HUES64 (cell line): ENCODE results near the gene GPR21.

ENCODE experiments used
- H3K27ac ChIP-seq: 2 replicates; pipeline ENCODE4 v1.7.0; 2013; ENCODE audit warnings: low read depth, low read length, inconsistent platforms
- H3K27me3 ChIP-seq: 2 replicates; pipeline ENCODE4 v1.6.1; 2013; ENCODE audit warnings: mild to moderate bottlenecking, low read length; ENCODE audit not compliant: insufficient read depth
- H3K36me3 ChIP-seq: 2 replicates; pipeline ENCODE4 v1.6.1; 2013; ENCODE audit warnings: mild to moderate bottlenecking, low read length; ENCODE audit not compliant: insufficient read depth
- H3K4me1 ChIP-seq: 2 replicates; pipeline ENCODE4 v1.6.1; 2013; ENCODE audit warnings: mild to moderate bottlenecking, low read length, moderate library complexity; ENCODE audit not compliant: insufficient read depth
- H3K4me3 ChIP-seq: 2 replicates; pipeline ENCODE4 v1.5.1; 2013; ENCODE audit warnings: mild to moderate bottlenecking, low read length, moderate library complexity
- H3K9ac ChIP-seq: 2 replicates; pipeline ENCODE4 v1.6.1; 2013; ENCODE audit warnings: mild to moderate bottlenecking, low read depth, low read length
- H3K9me3 ChIP-seq: 2 replicates; pipeline ENCODE4 v1.6.1; 2013; ENCODE audit warnings: low read depth, low read length; ENCODE audit not compliant: insufficient read depth
- WGBS: fragments of 150-250, 120-280 bp; methylation state at CpG from one replicate; pipeline ENCODE4 v1.1.7; 2013; ENCODE audit warnings: missing lambda C conversion rate; 5-methylcytosine and 5-hydroxymethylcytosine counted together

GPR21 gene

DNA sequence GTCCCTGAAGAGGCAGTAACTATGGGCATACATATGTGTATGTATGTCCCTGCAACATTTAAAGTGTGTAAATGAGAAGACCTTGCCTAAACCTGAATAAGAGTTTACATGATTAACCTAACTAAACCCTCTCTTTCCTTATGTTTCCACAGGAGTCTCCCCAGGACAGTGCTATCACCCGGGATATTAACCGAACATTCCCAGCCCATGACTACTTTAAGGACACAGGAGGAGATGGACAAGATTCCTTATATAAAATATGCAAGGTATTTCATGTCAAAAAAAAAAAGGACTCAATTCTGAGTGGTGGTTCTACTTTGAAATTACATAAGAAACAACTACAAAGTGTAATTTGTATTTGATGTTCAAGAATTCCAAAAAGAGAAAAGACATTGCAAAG, 31.7 kb downstream of the GPR21 start:
- Histone ChIP-seq H3K27ac (no peak overlapping the region), H3K4me1 (peaks cover 8% of the 10 kb centered on the region), H3K27me3 (no peaks in the 10 kb centered on the region), H3K9me3 (no peaks in the 10 kb centered on the region), H3K9ac (no peak overlapping the region), H3K4me3 (no peak overlapping the region), H3K36me3 (peaks cover 55% of the 10 kb centered on the region)
- 95% methylated on average over 2 of the region's 2 CpGs for WGBS

DNA sequence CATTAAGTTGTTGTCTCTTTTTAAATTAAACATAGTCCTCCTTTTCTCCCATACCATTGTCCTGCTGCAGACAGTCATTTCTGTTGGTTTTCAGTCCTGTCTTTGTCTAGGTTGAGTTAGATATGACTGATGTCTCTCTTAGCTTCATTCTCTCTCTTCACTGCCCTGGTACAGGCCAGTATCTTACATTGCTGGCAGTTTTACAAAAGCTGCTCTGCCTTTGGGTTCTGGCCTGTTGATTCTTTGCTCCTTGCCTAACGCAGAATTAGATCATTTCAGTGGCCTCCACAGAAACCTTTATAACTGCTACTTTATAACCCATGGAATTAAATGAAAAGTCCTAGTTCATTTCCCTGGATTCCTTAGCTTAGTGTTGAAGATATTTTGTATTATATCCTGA, 33.7 kb downstream of the GPR21 start:
- H3K4me1 ChIP-seq: peaks cover 19% of the 10 kb centered on the region
- peaks cover 67% of the 10 kb centered on the region for H3K36me3 ChIP-seq
- no peaks in the 10 kb centered on the region for H3K27me3 ChIP-seq
- no peak overlapping the region for H3K4me3 ChIP-seq
- WGBS: 95% methylated on average over 1 of the region's 1 CpG
- no peak overlapping the region for H3K27ac ChIP-seq
- H3K9me3 ChIP-seq: no peaks in the 10 kb centered on the region
- no peak overlapping the region for H3K9ac ChIP-seq

DNA sequence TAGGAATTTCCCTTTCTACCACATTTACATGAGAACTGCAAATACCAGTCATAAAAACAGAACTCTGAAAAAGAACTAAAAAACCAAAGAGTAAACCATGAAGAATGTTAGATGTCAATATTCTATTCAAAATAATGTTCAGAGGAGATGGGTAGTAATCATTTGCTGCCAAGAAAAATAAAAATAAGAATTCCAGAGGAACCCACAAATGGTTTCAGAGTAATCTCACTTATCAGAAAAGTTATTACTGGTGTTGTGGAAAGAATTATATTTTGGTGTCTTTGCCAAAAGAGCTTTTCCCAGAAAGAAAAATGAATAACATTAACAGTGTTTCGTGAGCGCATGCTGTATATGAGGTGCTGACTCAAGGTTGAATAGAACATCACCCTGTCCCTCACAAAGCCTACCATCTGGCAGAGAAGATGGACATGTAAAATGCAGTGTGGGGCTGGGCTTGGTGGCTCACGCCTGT, 35.6 kb downstream of the GPR21 start:
- no peaks in the 10 kb centered on the region for H3K9me3 ChIP-seq
- 98% methylated on average over 3 of the region's 3 CpGs for WGBS
- H3K27ac ChIP-seq: no peak overlapping the region
- peaks cover 31% of the 10 kb centered on the region for H3K4me1 ChIP-seq
- H3K4me3 ChIP-seq: no peak overlapping the region
- H3K36me3 ChIP-seq: peaks cover 64% of the 10 kb centered on the region
- no peaks in the 10 kb centered on the region for H3K27me3 ChIP-seq
- no peak overlapping the region for H3K9ac ChIP-seq

DNA sequence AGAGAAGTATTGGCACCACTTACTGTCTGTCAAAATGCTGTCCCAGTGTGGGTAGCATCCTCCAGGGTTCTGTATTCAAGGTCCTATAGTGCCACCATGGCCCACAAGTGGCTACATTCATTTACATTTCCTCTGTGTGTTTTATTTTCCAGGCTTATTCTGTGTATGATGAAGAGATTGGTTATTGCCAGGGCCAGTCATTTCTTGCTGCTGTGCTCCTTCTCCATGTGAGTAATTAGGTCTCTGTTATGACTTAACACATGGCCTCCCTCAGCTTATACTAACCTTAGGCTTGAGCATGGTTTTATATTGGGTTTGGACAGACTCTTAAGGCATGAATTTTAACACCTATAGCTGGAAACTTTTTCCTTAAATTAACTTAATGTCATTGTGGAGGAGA, 36.7 kb downstream of the GPR21 start:
- Histone ChIP-seq H3K4me3 (no peak overlapping the region), H3K9ac (no peak overlapping the region), H3K4me1 (peaks cover 39% of the 10 kb centered on the region), H3K27me3 (no peaks in the 10 kb centered on the region), H3K27ac (no peak overlapping the region), H3K9me3 (no peaks in the 10 kb centered on the region), H3K36me3 (peaks cover 64% of the 10 kb centered on the region)

DNA sequence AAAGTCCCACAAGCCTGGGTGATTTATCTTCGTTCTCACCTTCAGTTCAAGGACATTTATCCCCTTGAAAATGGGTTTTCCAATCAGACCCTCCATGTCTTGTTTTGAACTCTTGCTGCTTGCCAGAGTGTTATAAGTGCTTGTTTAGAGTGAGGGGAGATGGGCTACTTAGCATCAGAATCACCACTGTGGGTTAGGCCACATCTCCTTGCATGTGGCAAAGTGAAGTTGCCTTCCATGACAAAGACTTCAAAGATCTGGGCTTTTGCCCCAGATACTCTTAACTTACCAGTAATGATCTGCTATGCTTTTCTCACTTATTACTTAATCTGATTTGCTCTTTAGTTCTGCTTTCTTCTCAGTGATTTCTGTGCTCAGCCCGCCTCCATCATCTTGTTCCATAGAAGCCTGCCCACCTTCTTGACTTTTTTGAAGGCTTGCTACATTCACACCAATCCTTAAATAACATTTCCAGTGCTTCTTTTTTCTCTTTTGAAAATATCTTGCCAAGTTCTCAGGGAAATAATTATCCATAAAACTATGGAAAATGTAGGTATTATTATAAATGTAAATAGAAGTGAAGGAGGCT, 39.0 kb downstream of the GPR21 start:
- Histone ChIP-seq H3K4me3 (peak overlapping the region; percentile 17; the same call in 1 of the 2 replicates), H3K36me3 (peaks cover 56% of the 10 kb centered on the region), H3K27ac (peak overlapping the region; percentile 67), H3K4me1 (peaks cover 53% of the 10 kb centered on the region), H3K27me3 (no peaks in the 10 kb centered on the region), H3K9ac (no peak overlapping the region; the same call in 1 of the 2 replicates), H3K9me3 (no peaks in the 10 kb centered on the region)
- 20% methylated on average over 2 of the region's 2 CpGs for WGBS

DNA sequence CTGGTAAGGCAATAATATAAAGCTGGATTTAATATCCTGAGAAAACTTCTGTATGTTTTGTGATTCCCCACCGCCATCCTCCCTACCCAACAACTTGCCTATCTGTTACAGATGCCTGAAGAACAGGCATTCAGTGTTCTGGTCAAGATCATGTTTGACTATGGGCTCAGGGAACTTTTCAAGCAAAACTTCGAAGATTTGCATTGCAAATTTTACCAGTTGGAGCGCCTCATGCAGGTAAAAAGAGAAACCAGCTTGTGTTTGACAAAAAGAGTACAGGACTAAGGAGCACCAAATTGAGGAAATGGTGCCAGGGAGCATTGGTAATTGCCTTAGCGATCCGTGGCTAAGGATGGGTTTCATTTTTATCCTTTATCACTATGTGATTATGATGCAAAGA, 40.0 kb downstream of the GPR21 start:
- peaks cover 53% of the 10 kb centered on the region for H3K4me1 ChIP-seq
- no peaks in the 10 kb centered on the region for H3K27me3 ChIP-seq
- 50% methylated on average over 5 of the region's 5 CpGs for WGBS
- no peaks in the 10 kb centered on the region for H3K9me3 ChIP-seq
- peak overlapping the region; percentile 5; the same call in 1 of the 2 replicates for H3K4me3 ChIP-seq
- peak overlapping the region; percentile 67 for H3K27ac ChIP-seq
- no peak overlapping the region for H3K9ac ChIP-seq
- H3K36me3 ChIP-seq: peaks cover 57% of the 10 kb centered on the region

DNA sequence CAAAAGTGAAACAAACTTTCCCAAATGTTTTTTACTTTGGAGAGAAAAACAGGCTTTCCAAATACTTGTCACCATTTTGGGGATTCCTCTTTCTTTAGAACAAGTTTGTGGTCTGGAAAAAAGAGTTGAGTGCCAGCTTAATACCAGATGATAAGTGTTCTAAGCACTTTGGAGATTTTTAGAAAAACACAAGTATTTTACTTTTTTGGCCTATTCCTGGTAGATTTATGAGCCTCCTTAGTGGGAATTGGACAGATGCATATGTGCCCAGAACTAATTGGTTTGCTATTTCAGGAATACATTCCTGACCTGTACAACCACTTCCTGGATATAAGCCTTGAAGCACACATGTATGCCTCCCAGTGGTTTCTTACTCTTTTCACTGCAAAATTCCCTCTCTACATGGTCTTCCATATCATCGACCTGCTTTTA, 40.5 kb downstream of the GPR21 start:
- H3K27ac ChIP-seq: peak overlapping the region; percentile 67; the same call in 1 of the 2 replicates
- H3K36me3 ChIP-seq: peaks cover 57% of the 10 kb centered on the region
- no peaks in the 10 kb centered on the region for H3K9me3 ChIP-seq
- no peak overlapping the region for H3K9ac ChIP-seq
- H3K4me3 ChIP-seq: no peak overlapping the region
- peaks cover 53% of the 10 kb centered on the region for H3K4me1 ChIP-seq
- no peaks in the 10 kb centered on the region for H3K27me3 ChIP-seq
- WGBS: 88% methylated on average over 1 of the region's 1 CpG

DNA sequence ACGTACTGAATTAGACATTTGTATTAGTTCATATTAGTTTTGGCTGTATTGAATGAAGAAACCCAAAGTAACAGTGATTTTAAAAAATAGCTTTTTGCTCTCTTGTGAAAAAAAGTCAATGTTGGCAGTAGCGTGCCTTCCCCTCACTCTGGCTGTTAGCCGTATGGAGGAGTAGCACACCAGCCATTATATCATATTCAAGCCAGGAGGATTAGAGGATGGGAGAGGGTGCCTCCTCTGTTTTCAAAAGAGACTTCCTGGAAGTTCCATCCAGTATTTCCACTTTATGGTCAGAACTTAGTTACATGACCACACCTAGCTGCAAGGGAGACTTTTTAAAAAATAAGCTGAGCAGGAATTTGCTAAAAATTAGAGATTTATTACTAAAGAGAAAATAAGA, 41.2 kb downstream of the GPR21 start:
- H3K9ac ChIP-seq: no peak overlapping the region
- H3K27ac ChIP-seq: no peak overlapping the region
- no peak overlapping the region for H3K4me3 ChIP-seq
- peaks cover 62% of the 10 kb centered on the region for H3K36me3 ChIP-seq
- no peaks in the 10 kb centered on the region for H3K9me3 ChIP-seq
- H3K27me3 ChIP-seq: no peaks in the 10 kb centered on the region
- 95% methylated on average over 3 of the region's 3 CpGs for WGBS
- peaks cover 53% of the 10 kb centered on the region for H3K4me1 ChIP-seq

DNA sequence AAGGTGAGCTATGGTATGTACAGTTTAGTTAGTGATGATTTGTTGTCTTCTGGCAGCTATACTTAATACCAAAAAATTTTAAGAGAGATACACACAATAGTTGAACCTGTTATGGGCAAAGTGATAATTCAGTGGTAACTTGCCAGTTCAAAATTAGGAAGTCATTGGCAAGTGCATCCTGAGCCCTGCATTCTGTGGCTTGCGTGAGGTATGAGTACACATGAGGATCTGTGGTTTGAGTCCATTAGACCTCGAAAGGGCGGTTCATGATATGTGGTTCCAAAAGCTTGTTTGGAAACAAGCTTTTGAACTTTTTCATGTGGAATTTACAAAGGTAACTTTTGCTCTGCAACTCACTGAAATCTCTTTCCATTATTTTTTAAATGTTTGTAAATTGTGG, 47.0 kb downstream of the GPR21 start:
- Histone ChIP-seq H3K9ac (no peak overlapping the region), H3K4me1 (peaks cover 20% of the 10 kb centered on the region), H3K27me3 (no peaks in the 10 kb centered on the region), H3K4me3 (no peak overlapping the region), H3K36me3 (peaks cover 85% of the 10 kb centered on the region), H3K9me3 (no peaks in the 10 kb centered on the region), H3K27ac (no peak overlapping the region)
- 97% methylated on average over 3 of the region's 3 CpGs for WGBS

DNA sequence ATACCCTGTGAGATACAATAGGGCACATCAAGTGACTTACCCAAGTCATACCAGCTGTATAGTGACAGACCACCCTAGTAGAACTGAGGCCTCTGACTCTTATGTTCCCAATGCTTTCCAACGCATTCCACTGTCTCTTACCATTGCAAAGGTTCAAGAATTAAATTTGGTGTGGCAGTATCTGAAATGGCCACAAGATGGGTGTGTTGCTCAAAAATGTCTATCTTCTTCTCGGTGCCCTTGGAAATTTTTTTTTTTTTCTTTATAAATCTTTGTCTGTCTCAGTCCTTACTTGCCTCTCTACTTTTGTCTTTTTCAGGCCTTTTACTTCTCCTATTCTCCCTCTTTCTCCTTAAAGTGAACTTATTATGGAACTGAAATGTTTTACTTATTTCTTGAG, 48.4 kb downstream of the GPR21 start:
- H3K27me3 ChIP-seq: no peaks in the 10 kb centered on the region
- H3K4me3 ChIP-seq: no peak overlapping the region
- H3K9ac ChIP-seq: no peak overlapping the region
- peaks cover 10% of the 10 kb centered on the region for H3K4me1 ChIP-seq
- 67% methylated on average over 2 of the region's 2 CpGs for WGBS
- H3K36me3 ChIP-seq: peaks cover 80% of the 10 kb centered on the region
- H3K9me3 ChIP-seq: no peaks in the 10 kb centered on the region
- H3K27ac ChIP-seq: no peak overlapping the region

DNA sequence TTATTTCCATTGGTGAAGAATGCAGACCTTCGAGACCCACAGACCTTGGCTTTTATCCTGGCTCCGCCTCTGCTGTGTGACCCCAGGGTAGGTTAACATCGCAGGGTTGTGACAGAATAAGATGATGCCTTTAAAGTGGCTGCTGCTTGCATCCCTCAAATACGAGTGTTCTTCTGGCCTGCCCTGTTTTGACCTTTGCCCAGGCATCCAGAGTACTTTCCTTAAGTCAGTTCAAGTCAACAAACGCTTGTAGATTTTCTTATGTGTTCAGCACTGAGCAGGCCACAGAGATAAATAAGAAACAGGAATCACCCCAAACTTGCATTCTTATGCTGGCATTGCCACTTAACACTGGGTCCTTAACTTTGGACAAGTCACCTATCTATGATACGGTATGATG, 50.2 kb downstream of the GPR21 start:
- H3K9ac ChIP-seq: no peak overlapping the region
- H3K4me3 ChIP-seq: no peak overlapping the region
- 94% methylated on average over 6 of the region's 6 CpGs for WGBS
- peaks cover 72% of the 10 kb centered on the region for H3K36me3 ChIP-seq
- H3K27ac ChIP-seq: no peak overlapping the region
- no peaks in the 10 kb centered on the region for H3K9me3 ChIP-seq
- no peaks in the 10 kb centered on the region for H3K27me3 ChIP-seq
- peaks cover 10% of the 10 kb centered on the region; the same call in 1 of the 2 replicates for H3K4me1 ChIP-seq

DNA sequence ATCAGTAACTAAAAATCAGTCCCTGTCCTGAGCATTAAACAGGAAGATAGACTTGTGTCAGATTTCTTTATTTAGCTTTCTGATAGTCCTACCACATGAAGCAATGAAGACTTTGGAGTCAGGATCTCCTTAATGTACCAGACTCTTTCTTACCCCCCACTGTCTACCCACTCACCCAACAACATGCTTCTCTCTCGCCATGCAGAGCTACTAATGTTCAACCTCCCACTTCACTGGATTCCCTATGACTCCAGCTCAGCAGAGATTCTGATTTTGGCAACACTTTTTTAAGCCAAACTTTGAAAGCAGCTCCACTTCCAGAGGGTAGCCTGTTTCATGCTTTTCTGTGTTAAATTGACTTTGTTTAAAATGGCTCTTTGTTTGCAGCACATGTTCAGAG, 50.8 kb downstream of the GPR21 start:
- Histone ChIP-seq H3K27ac (no peak overlapping the region), H3K36me3 (peaks cover 67% of the 10 kb centered on the region), H3K4me1 (peaks cover 10% of the 10 kb centered on the region; the same call in 1 of the 2 replicates), H3K27me3 (no peaks in the 10 kb centered on the region), H3K9ac (no peak overlapping the region), H3K9me3 (no peaks in the 10 kb centered on the region), H3K4me3 (no peak overlapping the region)
- WGBS: 91% methylated on average over 1 of the region's 1 CpG
